Muscle of arm (tissue), 14 donors: ENCODE data around the gene FGF21. TPM values are rescaled to one million over a fixed set of nuclear protein-coding genes. Genes with fewer than 3 reads are reported as not detected.
A peak's percentile ranks its signal among the peaks of the same experiment; 100 is the strongest.
"Not testable (repeated sequence)": the region's sequence is repeated elsewhere in the genome, so short reads cannot be mapped to it uniquely, and the experiment has no call there.

Source experiments
- DNase-seq: peaks from one replicate; pipeline ENCODE4 v3.0.0-alpha.2; 2013
- long read RNA-seq, 11 donors: transcript quantifications; one replicate each; lab custom pipeline, GENCODE V29; 2026
- polyA plus RNA-seq, 12 donors: library from polyadenylated mRNA; unstranded; fragments of 120-200 nt; gene quantifications; one replicate each; pipeline ENCODE4 v1.2.1, GENCODE V29; 2013; ENCODE audit not compliant: insufficient read length in 12 of 12

Gene FGF21, protein sequence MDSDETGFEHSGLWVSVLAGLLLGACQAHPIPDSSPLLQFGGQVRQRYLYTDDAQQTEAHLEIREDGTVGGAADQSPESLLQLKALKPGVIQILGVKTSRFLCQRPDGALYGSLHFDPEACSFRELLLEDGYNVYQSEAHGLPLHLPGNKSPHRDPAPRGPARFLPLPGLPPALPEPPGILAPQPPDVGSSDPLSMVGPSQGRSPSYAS
- polyA plus RNA-seq = not detected
- long read RNA-seq, donor 1 = 0 reads
- long read RNA-seq, donor 2 = 0 reads
- long read RNA-seq, donor 3 = 0 reads
- long read RNA-seq, donor 4 = 0 reads
- long read RNA-seq, donor 5 = 0 reads
- long read RNA-seq, donor 6 = 0 reads
- long read RNA-seq, donor 7 = 0 reads
- long read RNA-seq, donor 8 = 0 reads
- long read RNA-seq, donor 9 = 0 reads
- long read RNA-seq, donor 10 = 0 reads
- long read RNA-seq, donor 11 = 0 reads

DNA sequence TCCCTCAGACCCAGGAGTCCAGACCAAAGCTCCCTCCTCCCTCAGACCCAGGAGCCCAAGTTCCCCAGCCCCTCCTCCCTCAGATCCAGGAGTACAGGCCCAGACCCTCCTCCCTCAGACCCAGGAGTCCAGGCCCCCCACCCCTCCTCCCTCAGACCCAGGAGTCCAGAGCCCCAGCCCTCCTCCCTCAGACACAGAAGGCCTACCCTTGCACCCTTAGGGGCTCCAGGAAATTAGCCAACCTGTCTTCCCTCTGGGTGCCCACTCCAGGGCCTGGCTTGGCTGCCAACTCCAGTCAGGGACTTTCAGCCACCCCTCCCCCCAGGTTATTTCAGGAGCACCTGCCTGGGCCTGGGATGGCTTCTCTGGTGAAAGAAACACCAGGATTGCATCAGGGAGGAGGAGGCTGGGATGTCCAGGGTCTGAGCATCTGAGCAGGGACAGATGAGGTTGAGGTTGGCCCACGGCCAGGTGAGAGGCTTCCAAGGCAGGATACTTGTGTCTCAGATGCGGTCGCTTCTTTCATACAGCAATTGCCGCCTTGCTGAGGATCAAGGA, at the start of gene FGF21:
Gene FGF21 (plus strand): TSS at position 441 of the 558 bp plus-strand sequence. CDS start 713 bp downstream, outside the sequence.
- DNase-seq = no peak

DNA sequence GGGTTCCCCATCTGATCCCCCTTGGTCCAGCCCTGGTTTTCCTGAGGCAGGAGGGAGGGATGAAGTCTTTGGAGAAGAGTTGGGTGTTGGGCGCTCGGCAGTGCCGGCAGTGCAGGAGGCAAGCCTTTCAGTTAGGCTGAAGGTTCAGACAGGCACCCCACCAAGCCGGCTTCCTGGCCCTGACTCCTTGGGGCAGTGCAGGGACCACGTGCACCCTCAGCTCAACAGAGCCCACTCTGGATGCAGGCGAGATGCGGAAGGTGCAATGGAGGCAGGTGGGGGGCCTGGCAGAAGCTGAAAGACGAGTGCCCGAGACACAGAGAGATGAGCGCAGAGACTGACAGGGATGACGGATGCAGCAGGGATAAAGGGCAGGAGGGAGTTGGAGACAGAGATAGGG, 46.9 kb upstream of the FGF21 start:
- DNase-seq = no peak

DNA sequence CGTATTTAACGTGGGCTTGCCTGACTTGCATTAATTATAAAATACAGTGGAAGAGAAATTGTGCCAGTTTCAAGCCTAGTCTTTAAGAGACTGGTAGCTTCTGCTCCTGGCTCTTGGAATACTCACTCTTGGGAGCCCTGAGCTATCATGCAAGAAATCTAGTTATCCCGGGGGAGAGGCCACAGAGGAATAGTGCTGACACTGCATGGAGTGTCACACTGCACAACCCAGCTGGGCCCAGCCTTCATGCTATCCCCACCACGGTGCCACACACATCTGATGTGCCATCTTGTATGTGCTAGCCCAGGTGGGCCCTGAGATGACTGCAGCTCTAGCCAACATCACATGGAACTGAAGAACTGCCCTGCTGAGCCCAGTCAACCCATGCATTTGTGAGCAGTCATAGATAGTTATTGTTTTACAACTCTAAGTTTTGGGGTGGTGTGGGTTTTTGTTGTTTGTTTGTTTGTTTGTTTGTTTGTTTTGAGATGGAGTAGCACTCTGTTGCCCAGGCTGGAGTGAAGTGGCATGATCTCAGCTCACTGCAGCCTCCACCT, 44.1 kb upstream of the FGF21 start:
- DNase-seq = no peak

DNA sequence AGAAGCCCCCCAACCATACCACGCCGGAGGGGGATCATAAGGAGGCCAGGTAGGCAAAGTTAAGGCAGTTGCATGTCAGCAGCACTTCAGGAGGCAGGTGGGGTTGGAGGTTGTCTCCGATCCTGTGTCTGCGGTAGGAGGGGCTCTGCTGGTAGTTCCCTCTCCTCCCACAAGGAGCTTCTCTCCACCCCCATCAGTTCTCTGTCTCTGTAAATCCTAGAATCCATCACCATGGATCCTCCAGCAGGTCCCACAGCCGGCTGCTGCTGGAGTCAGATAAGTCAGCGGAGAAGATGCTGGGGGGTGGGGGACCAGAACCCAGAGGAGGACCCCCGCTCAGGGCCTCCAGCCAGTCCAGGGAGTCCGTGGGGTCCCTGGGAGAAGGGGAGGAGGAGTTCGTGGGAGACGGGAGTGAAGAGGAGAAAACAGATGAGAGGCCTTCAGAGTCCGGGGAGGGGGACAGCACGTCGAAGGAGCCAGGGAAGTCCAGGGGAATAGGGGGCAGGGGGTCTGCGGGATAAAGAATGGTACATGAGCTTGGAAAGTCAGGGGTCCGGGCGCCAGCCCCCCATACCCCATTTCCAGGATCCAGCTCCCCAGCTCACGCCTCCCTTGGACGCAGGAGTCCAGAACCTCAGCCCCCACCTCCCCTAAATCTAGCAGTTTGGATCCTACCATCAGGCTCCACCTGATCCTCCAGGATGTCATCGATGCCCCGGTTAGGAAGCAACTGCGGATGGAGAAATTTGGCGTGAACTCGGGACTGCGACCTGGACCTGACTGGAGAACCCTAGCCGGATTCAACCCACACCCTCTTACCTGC, 42.1 kb upstream of the FGF21 start:
- no peak for DNase-seq

DNA sequence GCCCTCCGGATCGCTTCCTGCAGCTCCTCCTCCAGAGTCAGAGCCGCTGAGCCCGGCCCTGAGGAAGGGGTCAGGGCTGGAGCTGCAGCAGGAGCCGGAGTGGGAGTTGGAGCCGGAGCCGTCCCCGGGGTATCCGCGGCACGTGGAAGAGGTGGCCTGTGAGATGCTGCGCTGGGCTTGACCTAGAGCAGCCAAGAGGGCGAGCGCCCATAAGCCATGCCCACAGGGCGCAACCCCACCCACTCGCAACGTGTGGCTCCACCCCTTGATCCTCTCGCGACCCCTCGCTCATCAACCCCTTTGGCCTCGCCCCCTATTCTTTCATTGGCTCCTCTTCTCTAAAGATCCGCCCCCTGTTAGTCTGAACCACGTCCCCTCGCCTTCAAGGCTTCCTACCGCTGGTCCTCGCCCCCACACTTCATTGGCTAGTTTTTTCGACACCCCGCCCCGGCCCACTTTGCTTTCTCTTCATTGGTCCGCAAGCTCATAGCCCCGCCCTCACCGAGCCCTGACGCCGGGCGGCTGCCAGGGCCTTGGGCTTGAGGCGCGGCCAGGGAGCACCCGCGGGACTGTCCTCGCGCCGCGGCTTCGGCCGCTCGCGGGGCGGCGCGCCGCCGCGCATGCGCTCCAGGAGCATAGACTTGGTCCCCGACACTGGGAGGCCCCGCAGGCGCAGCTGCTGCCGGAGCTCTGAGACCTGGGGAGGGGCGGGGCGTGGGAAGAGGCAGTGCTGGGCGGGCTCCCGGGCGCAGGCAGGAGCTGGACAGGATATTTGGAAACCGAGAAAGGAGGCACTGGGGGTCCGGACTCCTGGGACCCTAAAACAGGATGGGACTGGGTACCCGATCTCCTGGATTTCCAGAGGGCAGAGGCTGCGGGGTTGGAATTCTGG, 41.2 kb upstream of the FGF21 start:
- DNase-seq = peak; percentile 99

DNA sequence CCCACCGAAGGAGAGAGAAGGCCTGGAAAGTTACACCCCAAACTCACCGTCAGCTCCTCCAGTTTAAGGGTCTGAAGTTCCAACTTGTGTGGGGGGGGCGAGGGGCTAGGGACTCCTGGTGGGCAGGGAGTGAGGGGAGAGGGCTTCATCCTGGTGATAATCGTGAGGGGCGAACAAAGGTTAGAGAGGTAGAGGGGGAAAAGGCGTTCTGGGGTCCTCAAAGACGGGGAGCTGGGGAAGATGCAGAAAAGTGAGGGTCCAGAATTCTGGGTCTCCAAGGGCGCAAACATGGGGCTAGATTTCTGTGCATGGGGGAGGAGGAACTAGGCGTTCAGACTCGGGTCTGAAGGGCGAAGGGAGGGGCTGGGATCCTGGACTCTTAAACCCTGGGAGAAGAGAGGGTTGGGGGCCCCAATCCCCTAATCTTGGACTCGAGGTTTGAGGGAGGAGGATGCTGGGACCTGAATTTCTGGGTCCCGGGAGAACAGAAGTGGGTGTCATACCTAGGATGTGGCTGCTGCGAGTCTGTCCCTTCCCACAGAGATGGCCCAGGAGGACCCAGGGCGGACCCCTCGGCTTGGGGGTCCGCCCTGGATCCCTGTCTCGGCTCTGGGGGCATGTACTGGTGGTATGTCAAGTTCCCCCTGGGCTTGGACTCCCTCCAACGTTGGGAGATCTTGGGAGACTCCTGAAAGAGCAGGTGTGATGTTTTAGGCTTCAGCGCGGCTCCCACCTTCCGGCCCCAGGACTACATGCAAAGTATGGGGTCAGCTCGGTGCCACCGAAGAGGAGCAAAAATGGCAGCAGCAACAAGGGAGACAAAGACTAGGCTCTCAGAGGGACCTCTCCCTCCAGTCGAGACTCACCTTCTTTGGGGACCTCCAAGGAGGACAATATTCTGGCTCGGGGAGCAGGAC, 40.3 kb upstream of the FGF21 start:
- DNase-seq = no peak

DNA sequence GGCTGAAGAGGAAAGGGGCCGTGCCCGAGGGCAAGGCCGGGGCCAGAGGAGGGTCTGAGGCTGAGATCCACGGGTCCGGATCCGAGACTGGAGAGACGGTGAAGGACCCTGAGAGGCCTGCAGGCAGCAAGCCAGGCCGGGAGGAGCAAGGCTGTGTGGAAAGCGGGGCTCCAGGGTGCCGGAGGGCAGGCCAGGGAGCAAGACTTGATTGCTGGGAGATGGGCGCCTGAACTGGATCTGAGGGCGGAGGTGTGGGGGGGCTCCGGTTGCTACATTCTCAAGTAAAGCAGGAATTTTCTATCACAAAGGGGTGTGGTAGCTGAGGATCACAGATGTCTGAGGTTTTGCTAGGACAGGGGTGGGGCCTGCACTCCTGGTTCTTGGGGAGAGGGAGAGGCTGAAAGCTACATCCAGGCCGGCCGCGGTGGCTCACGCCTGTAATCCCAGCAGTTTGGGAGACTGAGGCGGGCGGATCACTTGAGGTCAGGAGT, 39.6 kb upstream of the FGF21 start:
- no peak for DNase-seq

DNA sequence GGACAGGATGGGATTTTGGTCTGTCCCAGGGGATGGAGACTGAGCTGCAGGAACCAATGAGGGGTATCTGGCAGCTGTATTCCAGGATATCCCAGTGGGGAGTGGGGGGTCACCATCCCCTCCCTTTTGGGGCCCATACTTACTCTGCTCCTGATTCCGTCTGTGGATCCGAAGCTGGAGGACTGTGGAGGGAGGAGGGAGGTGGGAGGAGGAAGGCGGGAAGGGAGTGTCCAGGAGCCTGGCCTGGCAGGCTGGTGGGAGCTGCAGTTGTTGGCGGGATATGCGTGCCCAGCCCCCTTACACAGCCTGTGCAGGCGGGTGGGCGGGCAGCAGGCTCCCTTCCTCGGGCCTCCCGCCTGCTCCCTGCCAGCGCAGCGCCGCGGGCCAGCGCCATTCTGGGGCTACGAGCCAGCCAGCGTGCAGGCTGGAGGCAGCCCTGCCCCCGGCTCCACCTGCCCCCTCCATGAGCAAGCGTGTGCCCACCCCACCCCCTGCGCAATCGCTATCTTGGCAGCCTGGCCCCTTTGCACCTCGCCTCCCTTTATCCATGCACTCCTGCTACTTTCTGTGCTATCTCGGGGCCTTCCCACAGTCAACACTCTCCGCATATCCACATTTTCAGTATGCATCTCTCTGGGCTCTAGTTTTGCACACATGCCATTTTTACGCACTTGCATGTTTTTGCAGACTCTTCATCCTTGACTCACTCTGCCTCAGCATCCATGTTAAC, 38.6 kb upstream of the FGF21 start:
- peak; percentile 83 for DNase-seq

DNA sequence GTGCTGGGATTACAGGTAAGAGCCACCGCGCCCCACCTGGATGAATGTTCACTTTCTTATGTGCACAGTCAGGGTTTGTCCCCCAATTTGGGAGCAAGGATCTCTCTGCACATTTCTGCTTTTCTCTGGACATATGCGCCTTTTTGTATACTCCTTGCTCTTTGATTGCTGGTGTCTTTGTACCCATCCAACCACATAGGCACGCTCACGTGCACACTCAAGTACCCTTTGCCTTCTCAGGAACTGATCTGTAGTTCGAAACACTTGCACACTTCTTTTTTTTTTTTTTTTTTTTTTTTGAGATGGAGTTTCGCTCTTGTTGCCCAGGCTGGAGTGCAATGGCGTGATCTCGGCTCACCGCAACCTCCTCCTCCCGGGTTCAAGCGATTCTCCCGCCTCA, 37.2 kb upstream of the FGF21 start:
- DNase-seq = not testable (repeated sequence)

DNA sequence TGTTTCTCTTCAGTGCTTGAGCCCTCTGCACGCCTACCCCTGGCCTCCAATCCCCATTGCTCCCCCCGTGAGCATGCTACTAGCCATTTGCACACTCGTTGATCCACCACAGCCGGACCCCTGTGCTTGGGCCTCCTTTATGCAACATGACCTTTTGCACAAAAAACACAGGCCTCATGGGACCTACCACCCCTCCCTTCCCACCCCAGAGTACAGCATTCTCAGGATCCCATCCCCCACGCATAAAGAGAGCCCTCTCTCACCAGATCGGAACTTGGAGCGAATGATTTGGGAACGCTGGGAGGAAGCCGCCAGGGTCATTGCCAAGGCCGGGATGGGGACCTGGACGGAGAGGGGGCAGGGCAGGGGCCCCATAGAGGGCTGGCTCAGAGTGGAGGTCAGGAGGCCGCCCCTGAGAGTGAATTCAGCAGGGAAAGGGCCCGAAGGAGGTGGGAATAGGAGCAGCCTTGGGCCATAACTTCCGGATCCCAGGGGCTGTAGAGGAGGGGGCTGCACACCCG, 36.6 kb upstream of the FGF21 start:
- no peak for DNase-seq

DNA sequence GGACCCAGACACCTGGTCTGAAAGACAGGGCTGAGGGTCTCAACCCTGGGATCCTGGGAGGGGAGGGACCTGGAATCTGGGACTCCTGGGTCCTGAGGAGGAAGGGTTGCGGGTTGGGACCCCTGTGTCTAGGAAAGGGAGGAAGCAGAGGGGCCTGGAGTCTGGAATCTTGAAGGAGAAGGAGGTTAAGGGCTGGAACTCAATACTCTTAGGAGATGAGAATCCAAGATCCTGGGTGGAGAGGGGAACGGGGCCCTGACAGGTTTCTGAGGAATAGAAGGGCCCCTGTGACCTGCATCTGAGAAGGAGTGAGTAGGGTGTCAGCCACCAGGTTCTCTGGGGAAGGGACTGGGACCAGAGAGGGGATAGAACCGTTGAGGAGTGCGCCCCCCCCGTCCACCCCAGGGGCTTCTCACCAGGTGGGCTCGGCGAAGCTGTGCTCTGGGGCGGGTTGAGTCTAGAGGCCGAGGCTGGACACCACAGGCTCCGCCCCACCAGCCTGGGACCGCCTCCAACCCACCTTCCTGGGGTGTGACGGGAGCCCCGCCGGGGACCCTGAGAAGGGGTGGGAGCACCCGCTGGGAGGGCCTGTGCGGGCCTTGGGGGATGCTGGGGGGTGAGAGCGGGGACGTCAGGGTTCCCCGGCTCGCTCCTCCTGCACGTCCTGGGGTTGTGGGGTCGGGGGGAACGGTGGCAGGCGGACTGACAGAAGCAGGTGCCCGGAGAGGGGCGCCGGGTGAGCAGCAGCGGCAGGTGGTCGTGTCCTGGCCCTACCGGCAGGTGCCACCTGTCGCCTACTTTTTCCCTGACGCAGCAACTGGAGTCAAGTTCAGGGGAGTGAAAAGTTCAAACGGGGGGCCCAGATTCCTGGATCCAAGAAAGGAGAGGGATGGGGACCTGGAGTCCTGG, 35.8 kb upstream of the FGF21 start, which contains the start of gene MAMSTR:
Gene MAMSTR (minus strand): TSS at position 463 of the 909 bp plus-strand sequence. CDS start 694 bp downstream, outside the sequence.
- DNase-seq = no peak

DNA sequence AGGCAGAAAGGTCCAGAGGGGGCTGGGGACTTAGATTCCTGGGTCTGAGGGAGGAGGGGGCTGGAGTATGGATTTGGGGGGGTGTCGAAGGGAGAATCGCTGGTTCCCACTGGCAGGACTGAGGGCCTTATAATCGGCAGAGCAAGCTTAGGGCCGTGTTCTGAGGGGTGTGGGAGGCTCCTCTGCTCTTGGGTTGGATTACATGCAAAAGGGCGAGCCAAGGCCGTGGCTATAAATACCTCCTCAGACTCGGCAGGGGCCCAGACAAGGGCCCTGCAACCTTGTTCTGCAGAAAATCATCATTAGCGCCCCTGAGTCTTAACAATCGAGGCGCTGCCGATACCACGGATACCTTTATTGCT, 35.1 kb upstream of the FGF21 start:
- no peak for DNase-seq

DNA sequence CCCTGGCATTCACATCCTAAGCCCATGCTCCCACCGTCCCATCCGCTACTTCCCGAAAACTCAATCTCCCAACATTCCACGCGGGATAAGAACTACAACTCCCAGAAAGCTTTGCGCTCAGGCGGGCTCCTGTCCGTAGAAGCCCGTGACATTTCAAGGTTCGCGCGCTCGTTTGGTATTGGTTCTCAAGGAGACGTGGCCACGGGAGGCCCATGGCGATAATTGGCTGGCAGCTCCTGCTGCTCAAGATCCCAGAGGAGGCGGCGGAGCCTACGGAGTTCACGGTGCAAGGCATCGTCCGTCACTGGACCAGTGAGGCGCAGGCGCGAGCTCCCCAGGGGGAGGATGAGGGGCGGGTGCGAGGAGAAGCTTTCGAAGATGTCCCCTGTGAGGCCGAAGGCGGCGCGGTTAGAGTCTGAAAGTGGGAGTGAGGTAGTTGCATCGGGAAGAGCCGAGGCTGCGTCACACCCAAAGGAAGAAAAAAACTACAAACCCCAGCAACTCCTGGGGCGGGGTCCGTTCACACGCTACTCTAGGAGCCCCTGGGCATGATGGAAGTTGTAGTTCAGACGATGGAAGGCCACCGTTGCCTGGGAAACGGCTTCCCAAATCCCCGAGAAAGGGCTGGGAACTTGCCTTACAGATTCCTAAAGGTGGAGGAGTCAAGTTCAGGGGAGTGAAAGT, 34.6 kb upstream of the FGF21 start:
- peak; percentile 99 for DNase-seq

DNA sequence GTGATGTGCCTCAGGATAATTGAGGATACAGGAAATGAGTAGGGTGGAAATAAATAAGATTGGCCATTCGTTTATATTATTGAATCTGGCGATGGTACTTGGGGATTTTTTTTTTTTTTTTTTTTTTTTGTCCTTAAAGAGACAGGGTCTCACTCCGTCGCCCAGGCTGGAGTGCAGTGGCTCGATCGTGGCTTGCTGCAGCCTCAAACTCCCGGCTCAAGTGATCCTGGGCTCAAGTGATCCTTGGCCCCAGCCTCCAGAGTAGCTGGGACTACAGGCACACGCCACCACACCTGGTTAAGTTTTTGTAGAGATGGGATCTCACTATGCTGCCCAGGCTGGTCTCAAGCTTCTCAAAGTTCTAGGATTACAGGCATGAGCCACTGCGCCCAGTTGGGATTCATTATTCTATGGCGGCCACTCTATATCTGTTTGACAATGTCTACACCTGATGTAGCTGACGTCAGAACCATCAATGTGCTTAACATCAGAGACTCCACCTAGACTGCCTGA, 33.1 kb upstream of the FGF21 start:
- no peak for DNase-seq

DNA sequence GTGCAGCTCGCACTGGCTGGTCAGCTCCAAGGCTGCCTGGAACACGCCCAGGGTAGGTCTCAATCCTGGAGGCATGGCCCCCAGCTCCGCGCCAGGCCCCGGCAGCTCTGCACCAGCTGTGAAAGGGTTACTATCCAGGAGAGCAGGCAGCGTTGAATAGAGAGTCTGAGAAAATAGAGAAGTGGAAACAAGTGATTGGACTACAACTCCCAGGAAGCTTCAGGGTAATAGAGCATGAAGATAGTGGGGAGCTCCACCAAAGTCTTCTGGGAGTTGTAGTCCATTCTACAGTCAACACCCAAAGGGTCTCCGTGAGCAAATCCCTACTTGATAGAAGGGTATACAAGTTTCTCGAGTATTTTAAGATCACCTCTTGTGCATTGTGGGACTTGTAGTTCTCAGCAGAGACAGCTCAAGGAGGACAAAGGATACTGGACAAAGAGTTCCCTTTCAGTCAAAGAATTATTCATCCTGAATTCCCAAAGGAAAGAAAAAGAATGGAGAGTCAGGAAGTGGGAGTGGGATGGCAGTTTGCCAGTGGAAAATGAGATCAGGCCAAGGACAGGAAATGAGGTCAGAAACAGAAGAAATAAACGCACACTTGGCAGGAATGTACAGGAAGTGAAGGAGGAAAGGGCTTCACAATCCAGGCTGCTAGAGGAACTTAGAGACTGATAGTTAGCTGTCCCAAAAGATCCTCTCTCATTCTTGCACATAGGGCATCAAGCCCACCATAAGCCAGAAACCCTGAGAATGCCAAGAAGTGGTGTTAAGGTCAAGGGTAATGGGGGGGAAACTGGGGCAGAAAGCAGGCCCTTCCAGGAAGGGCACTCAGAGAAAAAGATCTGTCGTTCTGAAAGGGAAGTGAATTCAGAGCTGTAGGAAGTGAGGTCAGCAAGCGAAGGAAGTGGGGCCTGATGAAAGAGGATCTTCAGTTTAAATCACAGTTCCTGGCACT, 30.2 kb upstream of the FGF21 start:
- peak; percentile 91 for DNase-seq

DNA sequence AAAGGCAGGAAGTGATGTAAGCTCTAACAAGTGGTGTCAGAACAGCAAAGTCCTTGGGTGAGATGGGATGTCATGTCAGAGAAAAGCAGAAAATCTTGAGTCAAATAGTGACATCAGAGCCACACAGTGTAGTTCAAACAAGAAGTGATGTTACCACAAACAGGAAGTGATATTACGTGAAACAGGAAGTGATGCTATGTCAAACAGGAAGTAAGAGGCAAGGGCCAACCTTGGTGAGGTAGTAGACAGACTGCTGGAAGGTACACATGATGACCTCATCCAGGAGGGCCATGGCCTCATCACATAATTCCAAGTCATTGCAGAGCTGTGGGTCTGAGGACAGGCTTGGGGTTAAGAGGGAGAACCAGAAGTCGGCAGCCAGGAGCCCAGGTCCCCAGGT, 28.8 kb upstream of the FGF21 start:
- DNase-seq = no peak
